Endodermal cell (in vitro differentiated cells): ENCODE data around the gene BRSK1. TPM values are rescaled to one million over a fixed set of nuclear protein-coding genes. Genes with fewer than 3 reads are reported as not detected.

Experiments used
- DNase-seq: peaks from one replicate; pipeline ENCODE4 v3.0.0-alpha.2; 2017
- H3K27ac ChIP-seq: 2 replicates; pipeline ENCODE4 v1.5.1; 2013; ENCODE audit warnings: mild to moderate bottlenecking, low read depth, low read length, moderate library complexity
- H3K27me3 ChIP-seq: 2 replicates; pipeline ENCODE4 v1.6.1; 2013; ENCODE audit warnings: mild to moderate bottlenecking, low read length, moderate library complexity; ENCODE audit not compliant: insufficient read depth, control insufficient read depth, poor library complexity, severe bottlenecking
- H3K36me3 ChIP-seq: 2 replicates; pipeline ENCODE4 v1.7.0; 2013; ENCODE audit warnings: mild to moderate bottlenecking, low read length, moderate library complexity; ENCODE audit not compliant: control insufficient read depth, insufficient read depth
- H3K4me1 ChIP-seq: one replicate; pipeline ENCODE4 v1.7.0; 2013; ENCODE audit warnings: low read length; ENCODE audit not compliant: control insufficient read depth, insufficient read depth
- H3K4me3 ChIP-seq: 2 replicates; pipeline ENCODE4 v1.5.1; 2013; ENCODE audit warnings: mild to moderate bottlenecking, low read length, moderate library complexity
- H3K9ac ChIP-seq: 2 replicates; pipeline ENCODE4 v1.6.1; 2013; ENCODE audit warnings: mild to moderate bottlenecking, low read length, moderate library complexity; ENCODE audit not compliant: poor library complexity, severe bottlenecking; ENCODE audit errors: extremely low read depth
- H3K9me3 ChIP-seq: 2 replicates; pipeline ENCODE4 v1.6.1; 2013; ENCODE audit warnings: mild to moderate bottlenecking, low read length, moderate library complexity; ENCODE audit not compliant: control insufficient read depth
- H3K27ac Mint-ChIP-seq: 2 replicates; pipeline ENCODE4 v1.8.0; 2020; ENCODE audit warnings: mixed read lengths
- H3K27me3 Mint-ChIP-seq: 2 replicates; pipeline ENCODE4 v1.8.0; 2021; ENCODE audit warnings: mild to moderate bottlenecking, mixed read lengths; ENCODE audit not compliant: insufficient read depth
- H3K36me3 Mint-ChIP-seq: 2 replicates; pipeline ENCODE4 v1.8.0; 2020; ENCODE audit warnings: low read depth, mixed read lengths
- H3K4me1 Mint-ChIP-seq: 2 replicates; pipeline ENCODE4 v1.8.0; 2020; ENCODE audit warnings: mixed read lengths
- H3K4me3 Mint-ChIP-seq: 2 replicates; pipeline ENCODE4 v1.8.0; 2020; ENCODE audit warnings: mild to moderate bottlenecking, moderate library complexity, mixed read lengths
- H3K9me3 Mint-ChIP-seq: 2 replicates; pipeline ENCODE4 v1.8.0; 2020; ENCODE audit warnings: mild to moderate bottlenecking, mixed read lengths
- CTCF ChIP-seq: fragments of 200-600 bp; sonication (generic); conservative IDR thresholded peaks from 2 replicates; pipeline ENCODE4 v1.5.0; 2021; ENCODE audit warnings: antibody characterized with exemption, mild to moderate bottlenecking
- WGBS, 2 experiments: methylation state at CpG; one replicate each; pipeline versions ENCODE4 v1.1.5 to v1.1.7; 2013; ENCODE audit warnings: missing lambda C conversion rate in 2 of 2, mixed read lengths in 1 of 2; ENCODE audit not compliant: insufficient coverage in 1 of 2, insufficient read length in 1 of 2; 5-methylcytosine and 5-hydroxymethylcytosine counted together
- total RNA-seq, 2 donors: library from RNA; stranded (reverse); fragmentation: NEBNext Ultra II Directional in 1 of 2; extraction: Animal tissue kit (Norgen Biotek cat#: 25700) in 1 of 2; gene quantifications; 2 replicates in 1 of 2; 3 replicates in 1 of 2; pipeline ENCODE4 v1.2.1, GENCODE V29; 2021

Gene BRSK1
- total RNA-seq, 2 donors from 2014 or later, result 75.9 to 91.4 TPM

GRCh38 chr19:55333870-55334269 is 50.1 kb downstream of the BRSK1 start:
- no peak overlapping the region for H3K27ac ChIP-seq
- H3K4me1 Mint-ChIP-seq, result peaks cover 5% of the 10 kb centered on the region
- DNase-seq, result peak; percentile 45
- H3K9me3 ChIP-seq, result no peaks in the 10 kb centered on the region
- no peaks in the 10 kb centered on the region for H3K9me3 Mint-ChIP-seq
- H3K36me3 ChIP-seq, result no peaks in the 10 kb centered on the region
- H3K4me3 Mint-ChIP-seq, result no peak overlapping the region
- no peak for TF ChIP-seq CTCF
- no peaks in the 10 kb centered on the region for H3K36me3 Mint-ChIP-seq
- peaks cover 10% of the 10 kb centered on the region for H3K27me3 Mint-ChIP-seq
- H3K27ac Mint-ChIP-seq, result no peak overlapping the region
- no peaks in the 10 kb centered on the region for H3K4me1 ChIP-seq
- H3K9ac ChIP-seq, result no peak overlapping the region
- no peaks in the 10 kb centered on the region for H3K27me3 ChIP-seq
- WGBS, 2 experiments, result 91 to 92% methylated on average over 10 to 11 of the region's 11 CpGs
- H3K4me3 ChIP-seq, result no peak overlapping the region

GRCh38 chr19:55336101-55336500 is 52.3 kb downstream of the BRSK1 start:
- Mint-ChIP-seq H3K36me3 (no peaks in the 10 kb centered on the region), H3K4me1 (peaks cover 7% of the 10 kb centered on the region), H3K27ac (no peak overlapping the region), H3K9me3 (no peaks in the 10 kb centered on the region), H3K4me3 (no peak overlapping the region), H3K27me3 (peaks cover 8% of the 10 kb centered on the region)
- no peaks in the 10 kb centered on the region for H3K36me3 ChIP-seq
- TF ChIP-seq CTCF, result no peak
- no peak overlapping the region for H3K9ac ChIP-seq
- 85 to 98% methylated on average over 7 of the region's 7 CpGs for WGBS, 2 experiments
- no peaks in the 10 kb centered on the region for H3K9me3 ChIP-seq
- no peak overlapping the region for H3K4me3 ChIP-seq
- DNase-seq, result no peak
- H3K27me3 ChIP-seq, result no peaks in the 10 kb centered on the region
- no peak overlapping the region for H3K27ac ChIP-seq
- no peaks in the 10 kb centered on the region for H3K4me1 ChIP-seq

- H3K36me3 ChIP-seq, result peaks cover 23% of the 10 kb centered on the region
- 0 to 1% methylated on average over 28 to 63 of the region's 63 CpGs for WGBS, 2 experiments
- Mint-ChIP-seq H3K27me3 (peaks cover 8% of the 10 kb centered on the region), H3K4me1 (peaks cover 12% of the 10 kb centered on the region), H3K4me3 (peak within 1 kb of the TSS; percentile 89), H3K9me3 (no peaks in the 10 kb centered on the region), H3K27ac (peak within 1 kb of the TSS; percentile 100), H3K36me3 (peaks cover 25% of the 10 kb centered on the region)
- peak; percentile 100 for DNase-seq
- H3K4me1 ChIP-seq, result no peaks in the 10 kb centered on the region
- peak within 1 kb of the TSS; percentile 100 for H3K27ac ChIP-seq
- H3K9me3 ChIP-seq, result no peaks in the 10 kb centered on the region
- H3K27me3 ChIP-seq, result no peaks in the 10 kb centered on the region
- peak within 1 kb of the TSS; percentile 94 for H3K4me3 ChIP-seq
- TF ChIP-seq CTCF, result peak; percentile 44
- peak within 1 kb of the TSS; percentile 100 for H3K9ac ChIP-seq
Observed at GRCh38 chr19:55339105-55339888, 55.5 kb downstream of the BRSK1 start, which contains the start of gene KMT5C. Gene KMT5C, plus strand, starts transcription at chr19:55339876. Its CDS starts 2,061 bp downstream, at chr19:55341937.
